ENCODE measurements around the gene CFHR1. TPM values are rescaled to one million over a fixed set of nuclear protein-coding genes. Genes with fewer than 3 reads are reported as not detected.

Gene CFHR1
- total RNA-seq, 1 donor from 2014 or later, result not detected

GRCh38 chr1:196857188-196857587 is 37.7 kb downstream of the CFHR1 start:
- Histone ChIP-seq H3K27ac (no peak overlapping the region), H3K4me3 (no peak overlapping the region), H3K36me3 (no peaks in the 10 kb centered on the region), H3K27me3 (no peaks in the 10 kb centered on the region), H3K4me1 (no peaks in the 10 kb centered on the region), H3K9me3 (no peaks in the 10 kb centered on the region)
- ATAC-seq (no peak), DNase-seq (no peak)
- intact Hi-C loops (cut with DNase I), result no loop called here
- TF ChIP-seq, protein P1, sequence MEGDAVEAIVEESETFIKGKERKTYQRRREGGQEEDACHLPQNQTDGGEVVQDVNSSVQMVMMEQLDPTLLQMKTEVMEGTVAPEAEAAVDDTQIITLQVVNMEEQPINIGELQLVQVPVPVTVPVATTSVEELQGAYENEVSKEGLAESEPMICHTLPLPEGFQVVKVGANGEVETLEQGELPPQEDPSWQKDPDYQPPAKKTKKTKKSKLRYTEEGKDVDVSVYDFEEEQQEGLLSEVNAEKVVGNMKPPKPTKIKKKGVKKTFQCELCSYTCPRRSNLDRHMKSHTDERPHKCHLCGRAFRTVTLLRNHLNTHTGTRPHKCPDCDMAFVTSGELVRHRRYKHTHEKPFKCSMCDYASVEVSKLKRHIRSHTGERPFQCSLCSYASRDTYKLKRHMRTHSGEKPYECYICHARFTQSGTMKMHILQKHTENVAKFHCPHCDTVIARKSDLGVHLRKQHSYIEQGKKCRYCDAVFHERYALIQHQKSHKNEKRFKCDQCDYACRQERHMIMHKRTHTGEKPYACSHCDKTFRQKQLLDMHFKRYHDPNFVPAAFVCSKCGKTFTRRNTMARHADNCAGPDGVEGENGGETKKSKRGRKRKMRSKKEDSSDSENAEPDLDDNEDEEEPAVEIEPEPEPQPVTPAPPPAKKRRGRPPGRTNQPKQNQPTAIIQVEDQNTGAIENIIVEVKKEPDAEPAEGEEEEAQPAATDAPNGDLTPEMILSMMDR (IDR thresholded peaks at IDR 0.05), result no peak

GRCh38 chr1:196858811-196859210 is 39.3 kb downstream of the CFHR1 start:
- DNase-seq (no peak), ATAC-seq (no peak)
- Histone ChIP-seq H3K36me3 (no peaks in the 10 kb centered on the region), H3K27me3 (no peaks in the 10 kb centered on the region), H3K9me3 (no peaks in the 10 kb centered on the region), H3K27ac (no peak overlapping the region), H3K4me3 (no peak overlapping the region), H3K4me1 (no peaks in the 10 kb centered on the region)
- intact Hi-C loops (cut with DNase I), result no loop called here
- TF ChIP-seq, protein P1 (IDR thresholded peaks at IDR 0.05), result no peak

- Histone ChIP-seq H3K9me3 (no peaks in the 10 kb centered on the region), H3K36me3 (no peaks in the 10 kb centered on the region), H3K27me3 (no peaks in the 10 kb centered on the region), H3K4me3 (no peak overlapping the region), H3K4me1 (no peaks in the 10 kb centered on the region), H3K27ac (no peak overlapping the region)
- intact Hi-C loops (cut with DNase I), result no loop called here
- TF ChIP-seq, protein P1 (IDR thresholded peaks at IDR 0.05), result no peak
- DNase-seq (no peak), ATAC-seq (no peak)
These were observed 40.9 kb downstream of the CFHR1 start for GRCh38 chr1:196860323-196860884.

DNA sequence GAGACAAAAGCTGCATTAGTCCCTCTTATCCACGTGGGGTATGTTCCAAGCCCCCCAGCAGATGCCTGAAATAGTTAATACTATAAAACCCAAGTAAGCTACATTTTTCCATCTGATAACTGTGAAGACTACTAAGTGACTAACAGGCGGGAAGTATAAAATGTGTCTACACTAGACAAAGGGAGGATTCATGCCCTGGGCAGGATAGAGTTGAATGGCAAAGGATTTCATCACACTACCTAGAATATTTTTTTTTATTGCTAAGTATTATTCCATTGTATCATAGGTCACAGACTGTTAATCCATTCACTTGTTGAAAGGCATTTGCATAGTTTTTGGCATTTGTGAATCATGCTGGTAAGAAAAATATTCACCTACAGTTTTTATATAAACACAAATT is 41.9 kb downstream of the CFHR1 start:
- intact Hi-C loops (cut with DNase I), result no loop called here
- no peak for DNase-seq
- Histone ChIP-seq H3K27ac (no peak overlapping the region), H3K36me3 (no peaks in the 10 kb centered on the region), H3K4me3 (no peak overlapping the region), H3K9me3 (no peaks in the 10 kb centered on the region), H3K27me3 (no peaks in the 10 kb centered on the region), H3K4me1 (no peaks in the 10 kb centered on the region)
- TF ChIP-seq, protein P1 (IDR thresholded peaks at IDR 0.05), result no peak
- ATAC-seq, result no peak

GRCh38 chr1:196866974-196867373 is 47.4 kb downstream of the CFHR1 start:
- Histone ChIP-seq H3K9me3 (no peaks in the 10 kb centered on the region), H3K27me3 (no peaks in the 10 kb centered on the region), H3K36me3 (no peaks in the 10 kb centered on the region), H3K4me1 (no peaks in the 10 kb centered on the region), H3K27ac (no peak overlapping the region), H3K4me3 (no peak overlapping the region)
- ATAC-seq (no peak), DNase-seq (no peak)
- TF ChIP-seq, protein P1 (IDR thresholded peaks at IDR 0.05), result no peak
- intact Hi-C loops (cut with DNase I), result no loop called here

DNA sequence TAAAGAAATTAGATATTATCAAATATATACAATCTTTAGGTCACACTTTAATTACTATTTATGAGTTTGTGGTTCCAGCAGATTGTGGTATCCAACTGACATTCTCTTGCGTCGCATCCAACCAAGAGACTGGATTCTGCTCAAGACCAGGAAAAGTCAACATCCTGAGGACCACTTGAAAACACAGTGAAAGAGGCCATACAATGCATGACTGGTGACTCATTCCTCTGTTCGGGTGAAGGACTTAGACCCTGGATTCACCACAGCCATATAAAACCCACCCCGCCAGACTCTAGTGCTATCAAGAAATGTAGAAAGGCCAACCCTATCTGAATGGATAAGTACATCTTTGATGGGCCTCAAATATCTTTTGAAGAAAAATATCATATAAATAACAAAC is 53.9 kb downstream of the CFHR1 start:
- TF ChIP-seq, protein P1 (IDR thresholded peaks at IDR 0.05), result no peak
- Histone ChIP-seq H3K4me1 (no peaks in the 10 kb centered on the region), H3K36me3 (no peaks in the 10 kb centered on the region), H3K27me3 (no peaks in the 10 kb centered on the region), H3K4me3 (no peak overlapping the region), H3K9me3 (no peaks in the 10 kb centered on the region), H3K27ac (no peak overlapping the region)
- ATAC-seq (peak; percentile 65), DNase-seq (no peak)
- intact Hi-C loops (cut with DNase I), result no loop called here
